ENCODE results near the gene SIK3. TPM values are rescaled to one million over a fixed set of nuclear protein-coding genes. Genes with fewer than 3 reads are reported as not detected.

The SIK3 gene
- total RNA-seq, 1 donor from 2014 or later: 27.3 TPM

GRCh38 chr11:117083011-117083935 is 15.0 kb downstream of the SIK3 start:
- no peak for FAIRE-seq
- DNase-seq (ENCODE audit: low spot score in 2 of 2): no peak

- DNase-seq (ENCODE audit: low spot score in 2 of 2) (no peak), FAIRE-seq (no peak)
Observed at GRCh38 chr11:117081908-117082307, 16.3 kb downstream of the SIK3 start.

- FAIRE-seq: peak; percentile 54
- DNase-seq (ENCODE audit: low spot score in 2 of 2): no peak
Observed at GRCh38 chr11:117080370-117080769, 17.9 kb downstream of the SIK3 start.

GRCh38 chr11:117076941-117077691 is 21.1 kb downstream of the SIK3 start:
- FAIRE-seq (no peak), DNase-seq (ENCODE audit: low spot score in 2 of 2) (no peak)

- DNase-seq (ENCODE audit: low spot score in 2 of 2) (no peak), FAIRE-seq (no peak)
Observed at GRCh38 chr11:117075186-117075585, 23.0 kb downstream of the SIK3 start.

GRCh38 chr11:117074119-117074518 is 24.1 kb downstream of the SIK3 start:
- no peak for FAIRE-seq
- no peak for DNase-seq (ENCODE audit: low spot score in 2 of 2)

GRCh38 chr11:117073539-117073938 is 24.7 kb downstream of the SIK3 start:
- no peak for DNase-seq (ENCODE audit: low spot score in 2 of 2)
- no peak for FAIRE-seq

GRCh38 chr11:117072517-117073461 is 25.4 kb downstream of the SIK3 start:
- FAIRE-seq (no peak), DNase-seq (ENCODE audit: low spot score in 2 of 2) (no peak)

- DNase-seq (ENCODE audit: low spot score in 2 of 2) (no peak), FAIRE-seq (no peak)
Observed at GRCh38 chr11:117071344-117071787, 26.9 kb downstream of the SIK3 start.

- FAIRE-seq: no peak
- no peak for DNase-seq (ENCODE audit: low spot score in 2 of 2)
Observed at GRCh38 chr11:117070016-117070415, 28.2 kb downstream of the SIK3 start.

GRCh38 chr11:117068303-117068860 is 29.8 kb downstream of the SIK3 start:
- FAIRE-seq: no peak
- DNase-seq (ENCODE audit: low spot score in 2 of 2): no peak

- no peak for FAIRE-seq
- no peak for DNase-seq (ENCODE audit: low spot score in 2 of 2)
Observed at GRCh38 chr11:117066959-117067358, 31.3 kb downstream of the SIK3 start.

- no peak for DNase-seq (ENCODE audit: low spot score in 2 of 2)
- FAIRE-seq: peak; percentile 36
Observed at GRCh38 chr11:117064275-117064674, 34.0 kb downstream of the SIK3 start.

- no peak for DNase-seq (ENCODE audit: low spot score in 2 of 2)
- FAIRE-seq: no peak
Observed at GRCh38 chr11:117062498-117062897, 35.7 kb downstream of the SIK3 start.

- FAIRE-seq: no peak
Observed at GRCh38 chr11:117061256-117061655, 37.0 kb downstream of the SIK3 start.

GRCh38 chr11:117059611-117060148 is 38.5 kb downstream of the SIK3 start:
- no peak for FAIRE-seq
- no peak for DNase-seq (ENCODE audit: low spot score in 2 of 2)

More at GRCh38 chr11:117061256-117061655, 37.0 kb downstream of the SIK3 start:
- no peak for DNase-seq (ENCODE audit: low spot score in 2 of 2)

GRCh38 chr11:117058761-117059261 is 39.4 kb downstream of the SIK3 start:
- peak in 1 of 2 donors; percentile 22 for DNase-seq (ENCODE audit: low spot score in 2 of 2)

GRCh38 chr11:117057727-117058126 is 40.5 kb downstream of the SIK3 start:
- FAIRE-seq (no peak), DNase-seq (ENCODE audit: low spot score in 2 of 2) (no peak)

More at GRCh38 chr11:117058761-117059261, 39.4 kb downstream of the SIK3 start:
- FAIRE-seq: no peak

- no peak for DNase-seq (ENCODE audit: low spot score in 2 of 2)
- no peak for FAIRE-seq
Observed at GRCh38 chr11:117057317-117057716, 40.9 kb downstream of the SIK3 start.
